NCI-H1105 treated with DMSO at 0.1 percent for 48 hours (cell line): Measurements from ENCODE around the gene TECTA.

Experiments
- DNase-seq: peaks from one replicate; lab custom pipeline; 2025; lab: John Stamatoyannopoulos, UW

Gene TECTA

GRCh38 chr11:121100943-121101342 lies at the start of gene TECTA:
TECTA (plus strand) TSS chr11:121101243; CDS start chr11:121102666, 1,423 bp downstream.
- no peak for DNase-seq

GRCh38 chr11:121053244-121053643 lies 47.8 kb upstream of the TECTA start:
- DNase-seq = no peak

- DNase-seq = no peak
These were observed 46.8 kb upstream of the TECTA start for GRCh38 chr11:121054266-121054665.

- DNase-seq = no peak
These were observed 46.0 kb upstream of the TECTA start for GRCh38 chr11:121055076-121055475.

- no peak for DNase-seq
These were observed 43.1 kb upstream of the TECTA start for GRCh38 chr11:121057922-121058321.

- no peak for DNase-seq
These were observed 42.1 kb upstream of the TECTA start for GRCh38 chr11:121058941-121059340.

GRCh38 chr11:121059605-121060004 lies 41.4 kb upstream of the TECTA start:
- DNase-seq = no peak

GRCh38 chr11:121063728-121064127 lies 37.3 kb upstream of the TECTA start:
- DNase-seq = no peak

- no peak for DNase-seq
These were observed 34.4 kb upstream of the TECTA start for GRCh38 chr11:121066623-121067022.

- DNase-seq = no peak
These were observed 34.0 kb upstream of the TECTA start for GRCh38 chr11:121067026-121067425.

- peak; percentile 99 for DNase-seq
These were observed 33.6 kb upstream of the TECTA start for GRCh38 chr11:121067453-121067852.

- DNase-seq = peak; percentile 30
These were observed 32.9 kb upstream of the TECTA start for GRCh38 chr11:121067962-121068647.

GRCh38 chr11:121068787-121069186 lies 32.3 kb upstream of the TECTA start:
- DNase-seq = no peak

GRCh38 chr11:121070951-121071845 lies 29.8 kb upstream of the TECTA start:
- DNase-seq = no peak

GRCh38 chr11:121071846-121072450 lies 29.1 kb upstream of the TECTA start:
- DNase-seq = no peak

GRCh38 chr11:121081321-121081720 lies 19.7 kb upstream of the TECTA start:
- no peak for DNase-seq

GRCh38 chr11:121082219-121082618 lies 18.8 kb upstream of the TECTA start:
- no peak for DNase-seq

- DNase-seq = no peak
These were observed 18.4 kb upstream of the TECTA start for GRCh38 chr11:121082670-121083069.

- DNase-seq = no peak
These were observed 14.2 kb upstream of the TECTA start for GRCh38 chr11:121086866-121087265.

GRCh38 chr11:121089566-121089965 lies 11.5 kb upstream of the TECTA start:
- no peak for DNase-seq

GRCh38 chr11:121090145-121090721 lies 10.8 kb upstream of the TECTA start:
- DNase-seq = no peak

GRCh38 chr11:121091492-121092152 lies 9.4 kb upstream of the TECTA start:
- no peak for DNase-seq
